Muscle of arm (tissue), 12 donors: ENCODE measurements around the gene DOCK2. TPM values are rescaled to one million over a fixed set of nuclear protein-coding genes. Genes with fewer than 3 reads are reported as not detected.

ENCODE experiments used
- DNase-seq: peaks from one replicate; pipeline ENCODE4 v3.0.0-alpha.2; 2013
- polyA plus RNA-seq, 12 donors: library from polyadenylated mRNA; unstranded; fragments of 120-200 nt; gene quantifications; one replicate each; pipeline ENCODE4 v1.2.1, GENCODE V29; 2013; ENCODE audit not compliant: insufficient read length in 12 of 12

DOCK2 gene
- polyA plus RNA-seq, 12 donors: 2.7 to 18.3 (median 3.6) TPM; not detected in 1

DNA sequence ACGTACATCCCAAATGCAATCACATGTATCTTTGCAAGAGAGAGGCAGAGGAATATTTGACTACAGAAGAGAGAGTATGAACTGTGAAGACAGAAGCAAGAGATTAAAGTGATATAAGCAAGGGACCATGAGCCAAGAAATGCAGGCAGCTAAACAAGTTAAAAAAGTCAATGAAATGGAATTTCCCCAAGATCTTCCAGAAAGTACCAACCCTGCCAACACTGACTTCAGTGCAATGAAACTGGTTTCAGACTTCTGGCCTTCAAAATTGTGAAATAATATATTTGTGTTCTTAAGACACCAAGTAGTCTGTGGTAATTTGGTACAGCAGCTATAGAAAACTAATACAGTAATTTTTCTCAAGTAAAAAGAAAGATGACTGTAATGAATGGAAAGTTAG is 489.6 kb downstream of the DOCK2 start:
- DNase-seq: no peak

DNA sequence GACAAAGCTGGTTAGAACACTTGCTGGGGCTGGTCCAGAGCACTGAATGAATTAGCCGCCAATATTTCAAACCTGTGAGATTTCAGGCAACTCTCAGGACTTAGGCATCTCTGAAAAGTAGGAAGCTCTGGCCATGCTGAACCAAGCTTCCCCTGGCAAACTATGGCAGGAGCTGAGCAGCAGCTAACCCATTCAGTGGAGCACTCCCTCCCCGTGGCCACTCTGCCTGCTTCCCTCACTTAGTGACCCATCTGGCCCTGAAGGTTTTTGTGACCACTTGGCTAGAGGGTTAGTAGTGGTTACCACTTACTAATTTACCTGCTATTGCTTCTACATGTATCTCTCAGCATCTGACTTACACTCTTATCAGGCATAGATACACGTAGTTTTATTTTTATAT is 494.2 kb downstream of the DOCK2 start:
- DNase-seq: no peak

DNA sequence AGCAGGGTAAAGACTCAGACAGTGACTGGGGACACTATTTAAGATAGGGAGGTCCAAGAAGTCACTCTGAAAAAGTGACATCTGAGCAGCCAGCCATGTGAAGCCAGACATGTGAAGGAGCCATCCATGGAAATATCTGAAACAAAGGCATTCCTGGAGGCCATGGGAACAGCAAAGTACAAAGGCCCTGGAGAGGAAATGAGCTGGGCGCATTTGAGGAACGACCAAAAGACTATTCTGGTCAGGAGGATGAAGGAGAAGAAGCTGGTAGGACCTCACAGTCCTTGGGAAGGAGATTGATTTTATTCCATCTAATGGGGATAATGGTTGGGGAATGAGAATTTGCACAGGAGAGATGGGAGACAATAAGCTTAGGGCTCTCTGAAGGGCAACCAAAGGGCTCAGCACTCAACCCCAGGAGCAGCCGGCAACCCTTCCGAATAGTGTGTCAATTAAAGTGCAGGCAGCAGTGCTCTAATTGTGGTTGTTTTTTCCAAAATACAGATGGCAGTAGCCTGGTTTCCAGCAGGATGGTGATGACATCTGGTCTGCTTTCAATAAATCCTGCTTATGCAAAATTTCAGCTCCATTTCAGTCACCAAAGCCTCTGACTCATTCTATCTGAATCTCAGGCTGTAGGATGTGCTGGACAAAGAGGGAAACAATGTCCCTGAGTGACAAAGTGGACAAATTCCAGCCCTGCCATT is 495.3 kb downstream of the DOCK2 start:
- DNase-seq: no peak

Other genes with a start within 250 kb of the DOCK2 start
- 10 to 100 TPM in 11 of 12 donors, not detected in 1; 12.3 to 40.6 (median 19.8) TPM for gene SPDL1, start 53.5 kb upstream of the DOCK2 start, polyA plus RNA-seq